Motor neuron (in vitro differentiated cells): Measurements from ENCODE around the gene EIF2A. TPM values are rescaled to one million over a fixed set of nuclear protein-coding genes. Genes with fewer than 3 reads are reported as not detected.
"Not testable (repeated sequence)": the region's sequence is repeated elsewhere in the genome, so short reads cannot be mapped to it uniquely, and the experiment has no call there.

Experiments
- ATAC-seq, 8 experiments: fragments of 200-7000 bp; cut with Tn5 transposase; replicated peaks in 6 of 8; 2 replicates each; pipeline ENCODE4 v1.8.0; 2021; ENCODE audit warnings: mild to moderate bottlenecking in 8 of 8, moderate library complexity in 8 of 8
- H3K27ac ChIP-seq, 2 donors: fragments of 250-450 bp; sonication (Bioruptor Pico); 2 replicates each; pipeline ENCODE4 v1.9.0; 2021; ENCODE audit warnings: antibody characterized with exemption in 2 of 2, mild to moderate bottlenecking in 2 of 2, moderate library complexity in 1 of 2
- H3K4me1 ChIP-seq, 2 donors: fragments of 250-450 bp; sonication (Bioruptor Pico); replicated peaks in 1 of 2; 2 replicates each; pipeline ENCODE4 v1.6.1; 2021; ENCODE audit warnings: antibody characterized with exemption in 2 of 2, mild to moderate bottlenecking in 2 of 2, moderate library complexity in 1 of 2
- H3K4me3 ChIP-seq, 5 donors: fragments of 250-450 bp; sonication (Bioruptor Pico); 2 replicates each; pipeline ENCODE4 v1.9.0; 2021; ENCODE audit warnings: antibody characterized with exemption in 5 of 5, mild to moderate bottlenecking in 5 of 5, moderate library complexity in 4 of 5
- WGBS, 10 experiments: fragments of 450-650 bp; shearing (Covaris generic); methylation state at CpG; one replicate each; pipeline ENCODE4 v1.0.0; 2022; 5-methylcytosine and 5-hydroxymethylcytosine counted together
- in situ Hi-C, 9 experiments: fragments of 400-800 bp; cut with MboI; loops; one replicate each; pipeline ENCODE4 v1.15.0; 2021; ENCODE audit warnings: low sequenced_read_pairs in 9 of 9, low pct_unique_long_range_greater_than_20kb in 2 of 9; ENCODE audit not compliant: unreplicated experiment in 9 of 9
- total RNA-seq, 8 experiments: library from RNA; unstranded; fragments of 300-600 nt; gene quantifications; 2 replicates each; pipeline versions ENCODE4 v1.2.3 to v1.2.4, GENCODE V29; 2022

Gene EIF2A
- total RNA-seq, 8 experiments from 2014 or later: 61.7 to 128 (median 97.5) TPM

GRCh38 chr3:150610785-150611184 is 64.2 kb downstream of the EIF2A start:
- no peak for ATAC-seq
- 67 to 75% (median 75%) methylated on average over 1 of the region's 1 CpG; no CpG with 5 or more reads in 7 of the 10 experiments for WGBS, 10 experiments
- in situ Hi-C loops: no loop called here
- H3K4me3 ChIP-seq: no peak overlapping the region
- H3K27ac ChIP-seq: no peak overlapping the region
- peaks cover 3 to 6% of the 10 kb centered on the region in 2 donors for H3K4me1 ChIP-seq

DNA sequence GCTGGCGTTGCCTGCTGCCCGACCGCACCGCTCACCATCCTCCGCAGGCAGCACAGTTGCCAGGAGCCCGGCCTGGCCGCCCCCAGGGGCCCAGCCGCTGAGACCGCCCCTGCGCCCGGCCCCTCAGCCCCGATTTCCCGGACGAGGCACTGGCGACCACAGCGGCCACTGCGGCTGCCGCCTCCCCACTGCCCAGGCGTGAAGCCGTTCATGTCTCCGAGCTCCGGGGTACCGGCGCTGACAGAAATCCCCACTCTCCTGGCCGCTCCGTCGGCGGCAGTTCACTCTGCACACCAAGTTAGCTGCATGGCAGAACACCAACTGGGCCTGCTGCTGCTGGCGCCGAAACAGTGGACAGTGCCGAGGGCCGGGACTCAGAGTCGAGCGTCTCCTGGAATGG is 65.1 kb downstream of the EIF2A start:
- peaks cover 3 to 6% of the 10 kb centered on the region in 2 donors for H3K4me1 ChIP-seq
- ATAC-seq: no peak
- H3K27ac ChIP-seq: no peak overlapping the region
- 90 to 100% (median 99%) methylated on average over 1 to 17 of the region's 34 CpGs; no CpG with 5 or more reads in 4 of the 10 experiments for WGBS, 10 experiments
- H3K4me3 ChIP-seq: no peak overlapping the region
- in situ Hi-C loops: no loop called here

DNA sequence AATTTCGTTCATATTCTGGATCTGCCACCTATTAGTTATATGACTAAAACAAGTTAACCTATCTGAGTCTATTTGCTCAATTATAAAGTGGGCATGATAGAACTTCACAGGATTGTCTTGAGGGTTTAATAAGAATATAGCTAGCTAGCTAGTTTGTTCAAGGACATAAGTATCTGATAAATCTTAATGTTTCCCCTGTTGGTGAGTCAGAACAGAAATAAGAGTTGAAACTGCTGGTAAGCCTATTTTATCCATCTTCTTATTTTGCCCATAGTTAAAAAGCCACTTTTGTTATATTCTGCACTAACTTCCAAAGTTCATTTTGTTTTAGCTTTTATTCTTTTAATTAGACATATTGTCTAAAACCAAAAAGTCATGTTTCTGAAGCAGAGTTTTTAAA is 65.9 kb downstream of the EIF2A start:
- no peak overlapping the region for H3K4me3 ChIP-seq
- ATAC-seq: no peak
- in situ Hi-C loops: no loop called here
- H3K4me1 ChIP-seq: peaks cover 0 to 6% of the 10 kb centered on the region in 2 donors
- H3K27ac ChIP-seq: no peak overlapping the region
- 83 to 100% (median 100%) methylated on average over 1 of the region's 1 CpG; no CpG with 5 or more reads in 2 of the 10 experiments for WGBS, 10 experiments

GRCh38 chr3:150613034-150613433 is 66.4 kb downstream of the EIF2A start:
- WGBS, 10 experiments: 96 to 100% (median 100%) methylated on average over 1 to 2 of the region's 2 CpGs; no CpG with 5 or more reads in 3 of the 10 experiments

DNA sequence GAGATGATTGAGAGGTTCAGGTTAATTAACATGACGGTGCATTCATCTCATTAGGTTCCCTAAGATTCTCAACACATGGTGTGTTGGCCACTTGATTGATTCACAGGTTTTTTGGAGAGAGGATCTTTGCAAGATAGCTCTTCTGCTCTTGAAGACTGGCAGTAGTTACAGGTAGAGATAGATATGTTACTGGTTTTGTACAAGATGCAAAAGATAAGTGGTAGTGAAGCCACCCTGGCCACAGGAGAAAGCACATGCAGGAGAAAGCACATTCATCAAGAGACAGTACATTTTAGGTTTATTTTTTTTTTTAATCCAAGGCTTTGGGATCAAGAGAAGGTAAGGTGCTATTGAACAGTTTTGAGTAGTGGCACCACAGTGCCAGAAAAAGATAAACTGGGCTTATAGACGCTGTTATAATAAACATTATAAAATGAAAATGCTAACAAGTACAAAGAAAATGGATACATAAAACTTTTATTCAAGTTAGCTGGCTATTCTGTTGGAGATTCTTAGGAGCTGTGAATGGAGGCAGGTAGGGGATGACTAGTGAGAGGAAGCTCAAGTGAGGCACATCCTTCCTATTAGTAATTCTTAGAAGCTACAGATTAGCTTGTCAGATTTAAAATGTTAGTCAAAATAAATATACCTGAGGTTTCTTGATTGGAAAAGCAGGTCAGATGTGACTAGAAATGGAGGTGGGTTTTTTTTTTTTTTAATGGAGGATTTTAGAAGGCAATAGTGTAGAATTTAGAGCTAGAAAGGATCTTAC is 67.3 kb downstream of the EIF2A start:
- no peak for ATAC-seq
- no peak overlapping the region for H3K27ac ChIP-seq

More at GRCh38 chr3:150613034-150613433, 66.4 kb downstream of the EIF2A start:
- no peak overlapping the region for H3K27ac ChIP-seq
- no peak for ATAC-seq
- H3K4me1 ChIP-seq: peaks cover 0 to 6% of the 10 kb centered on the region in 2 donors
- in situ Hi-C loops: no loop called here
- H3K4me3 ChIP-seq: no peak overlapping the region

DNA sequence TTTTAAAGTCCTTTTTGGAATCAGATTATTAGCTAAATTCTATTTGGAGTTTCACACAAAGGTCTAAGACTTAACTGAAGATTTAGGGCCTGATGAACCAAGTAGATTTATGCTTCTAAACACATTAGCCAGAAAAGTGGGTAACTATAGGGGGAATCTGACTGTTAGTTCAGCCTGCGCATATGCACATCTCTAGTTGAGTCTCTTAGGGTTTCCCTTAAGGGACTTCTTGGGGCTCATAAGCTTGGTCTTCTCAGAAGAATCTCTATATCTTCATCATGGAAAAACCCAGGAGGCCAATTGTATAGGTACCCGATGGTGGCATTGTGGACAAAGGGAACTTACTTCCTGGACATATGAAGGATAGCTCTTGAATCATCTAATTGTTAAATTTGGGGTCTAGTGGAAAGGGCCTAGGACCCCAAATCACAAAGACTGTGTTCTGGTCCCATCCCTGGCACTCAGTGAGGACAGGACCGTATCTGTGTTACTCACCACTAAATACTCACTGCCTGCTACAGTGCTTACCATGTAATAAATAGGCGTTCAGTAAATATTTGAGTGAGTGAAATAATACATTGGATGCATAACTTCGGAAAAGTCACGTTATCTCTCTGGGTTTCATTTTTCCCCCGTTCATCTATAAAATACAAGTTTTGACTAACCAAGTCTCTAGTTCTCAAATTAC is 73.6 kb downstream of the EIF2A start:
- no peak for ATAC-seq
- Histone ChIP-seq H3K4me3 (no peak overlapping the region), H3K4me1 (no peaks in the 10 kb centered on the region), H3K27ac (no peak overlapping the region)
- in situ Hi-C loops: no loop called here
- WGBS, 10 experiments: 80 to 100% (median 92%) methylated on average over 1 to 7 of the region's 7 CpGs

More for the DNA sequence above, 67.3 kb downstream of the EIF2A start:
- in situ Hi-C loops: no loop called here
- H3K4me1 ChIP-seq: peaks cover 0 to 6% of the 10 kb centered on the region in 2 donors
- H3K4me3 ChIP-seq: no peak overlapping the region
- 44 to 100% (median 100%) methylated on average over 1 to 2 of the region's 2 CpGs for WGBS, 10 experiments

- ATAC-seq, in situ Hi-C loops, H3K4me3 ChIP-seq, H3K27ac ChIP-seq, H3K4me1 ChIP-seq: not testable (repeated sequence)
Observed at GRCh38 chr3:150622955-150623354, 76.4 kb downstream of the EIF2A start.

GRCh38 chr3:150623945-150624344 is 77.4 kb downstream of the EIF2A start:
- 60 to 100% (median 94%) methylated on average over 1 of the region's 1 CpG; no CpG with 5 or more reads in 2 of the 10 experiments for WGBS, 10 experiments
- Histone ChIP-seq H3K27ac (no peak overlapping the region), H3K4me1 (no peaks in the 10 kb centered on the region), H3K4me3 (no peak overlapping the region)
- no peak for ATAC-seq
- in situ Hi-C loops: no loop called here

DNA sequence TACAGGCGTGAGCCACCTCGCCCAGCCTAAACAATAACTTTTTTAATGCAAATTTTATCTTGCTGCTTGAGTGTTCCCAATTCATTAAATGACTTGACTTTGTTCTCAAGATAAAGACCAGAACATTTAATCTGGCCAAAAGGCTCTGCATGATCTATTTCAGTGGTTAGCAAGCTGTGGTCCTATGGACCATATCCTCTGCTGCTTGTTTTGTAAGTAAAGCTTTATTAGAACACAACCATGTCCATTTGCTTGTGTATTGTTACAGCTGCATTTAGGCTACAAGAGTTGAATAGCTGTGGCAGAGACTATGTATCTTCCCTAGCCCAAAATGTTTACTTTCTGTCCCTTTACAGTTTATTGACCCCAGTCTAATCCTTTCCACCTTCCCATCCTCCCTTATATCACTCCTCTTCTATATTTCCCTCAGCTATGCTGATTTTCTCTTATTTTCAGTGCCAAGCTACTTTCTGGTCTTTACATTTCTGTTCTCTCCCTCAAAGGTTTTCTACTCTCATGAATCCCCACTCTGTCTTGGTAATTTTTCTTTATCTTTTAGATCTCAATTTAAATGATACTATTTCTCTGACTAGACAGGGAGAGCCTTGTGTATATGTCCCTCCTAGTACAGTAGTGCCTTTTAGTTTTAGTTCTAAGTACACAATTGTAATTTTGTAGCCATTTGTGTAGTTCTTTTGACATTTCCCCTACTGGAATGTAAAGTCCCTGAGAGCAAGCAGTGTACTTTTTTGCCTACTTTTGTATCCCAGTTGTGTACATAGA is 79.8 kb downstream of the EIF2A start:
- in situ Hi-C loops: no loop called here
- no peak for ATAC-seq

DNA sequence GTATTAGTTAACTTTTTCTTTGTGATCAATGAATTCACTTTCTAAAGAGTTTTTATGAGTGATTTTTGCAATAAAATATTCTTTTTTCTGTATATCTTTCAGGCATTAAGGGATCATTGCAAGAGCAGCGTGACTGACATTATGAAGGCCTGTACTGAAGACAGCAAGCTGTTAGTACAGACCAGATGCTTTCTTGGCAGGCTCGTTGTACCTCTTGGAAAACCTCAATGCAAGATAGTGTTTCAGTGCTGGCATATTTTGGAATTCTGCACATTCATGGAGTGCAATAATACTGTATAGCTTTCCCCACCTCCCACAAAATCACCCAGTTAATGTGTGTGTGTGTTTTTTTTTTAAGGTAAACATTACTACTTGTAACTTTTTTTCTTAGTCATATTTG is 81.0 kb downstream of the EIF2A start:
- Histone ChIP-seq H3K27ac (no peak overlapping the region), H3K4me1 (no peaks in the 10 kb centered on the region), H3K4me3 (no peak overlapping the region)
- 71 to 100% (median 92%) methylated on average over 1 to 2 of the region's 2 CpGs; no CpG with 5 or more reads in 2 of the 10 experiments for WGBS, 10 experiments
- ATAC-seq: no peak
- in situ Hi-C loops: no loop called here

More for the DNA sequence above, 79.8 kb downstream of the EIF2A start:
- whole genome bisulfite sequencing, 10 experiments: 73 to 92% (median 86%) methylated on average over 1 to 2 of the region's 2 CpGs; no CpG with 5 or more reads in 6 of the 10 experiments
- Histone ChIP-seq H3K4me3 (no peak overlapping the region), H3K27ac (no peak overlapping the region), H3K4me1 (no peaks in the 10 kb centered on the region)

GRCh38 chr3:150631515-150632221 is 85.1 kb downstream of the EIF2A start:
- no peak for ATAC-seq
- WGBS, 10 experiments: 92 to 100% (median 95%) methylated on average over 1 to 7 of the region's 7 CpGs; no CpG with 5 or more reads in 1 of the 10 experiments
- Histone ChIP-seq H3K27ac (no peak overlapping the region), H3K4me3 (no peak overlapping the region), H3K4me1 (no peaks in the 10 kb centered on the region)
- in situ Hi-C loops: no loop called here

DNA sequence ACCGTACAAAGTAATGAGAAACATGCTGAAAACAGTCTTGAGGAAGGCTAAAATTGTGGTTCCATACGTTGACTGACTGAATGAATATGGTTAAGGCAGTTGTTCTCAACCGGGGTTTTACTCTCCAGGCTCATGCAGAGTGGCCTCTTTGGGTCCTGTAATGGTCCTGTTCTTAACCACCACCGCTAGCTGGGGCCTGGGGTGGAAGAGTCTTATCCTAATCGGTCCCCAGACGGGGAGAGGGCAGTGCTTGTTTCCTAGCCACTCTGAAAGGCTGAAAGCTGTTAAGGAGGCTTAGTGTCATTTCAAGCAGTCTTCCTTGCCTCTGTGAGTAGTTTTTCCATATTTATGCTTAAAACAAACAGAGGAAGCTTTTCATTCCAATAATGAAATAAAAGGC is 88.5 kb downstream of the EIF2A start:
- in situ Hi-C loops: no loop called here
- H3K4me1 ChIP-seq: no peaks in the 10 kb centered on the region
- H3K27ac ChIP-seq: no peak overlapping the region
- ATAC-seq: no peak
- no peak overlapping the region for H3K4me3 ChIP-seq
- WGBS, 10 experiments: 37 to 80% (median 60%) methylated on average over 2 to 6 of the region's 6 CpGs; no CpG with 5 or more reads in 1 of the 10 experiments
